Nucleus accumbens (tissue), 56 donors: ENCODE measurements around the gene MGAT4C.

ENCODE experiments used
- DNase-seq, 56 donors: peaks; one replicate each; lab custom pipeline; 2025; lab: John Stamatoyannopoulos, UW

MGAT4C gene

DNA sequence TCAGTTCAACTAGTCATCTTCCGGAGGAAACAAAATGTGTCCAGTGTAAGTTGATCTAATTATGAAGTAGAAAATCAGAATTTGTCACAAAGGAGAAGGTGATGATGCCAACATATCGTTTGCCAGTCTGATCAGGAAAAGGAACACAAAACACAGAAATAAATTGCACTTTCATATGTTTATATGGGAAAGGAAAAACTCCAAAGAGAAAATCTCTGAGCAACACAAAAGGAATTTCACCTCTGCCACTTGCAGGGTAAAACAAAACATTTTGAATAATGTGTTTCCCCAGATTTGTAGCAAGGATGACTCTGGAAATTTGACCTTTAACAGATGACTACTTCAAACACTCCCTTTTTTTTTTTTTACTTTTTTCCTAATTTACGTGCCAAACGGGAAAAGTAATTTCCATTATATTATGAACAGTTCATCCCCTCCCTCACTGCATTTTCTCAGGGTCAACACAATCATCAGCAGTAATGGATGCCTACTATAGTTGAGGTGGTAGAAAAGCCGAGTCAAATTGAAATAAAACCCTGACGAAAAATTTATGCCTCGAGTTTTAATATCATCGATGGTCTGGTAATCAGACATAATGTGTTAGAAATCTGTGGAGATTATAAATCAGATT, 25.6 kb downstream of the MGAT4C start:
- DNase-seq, result no peak

DNA sequence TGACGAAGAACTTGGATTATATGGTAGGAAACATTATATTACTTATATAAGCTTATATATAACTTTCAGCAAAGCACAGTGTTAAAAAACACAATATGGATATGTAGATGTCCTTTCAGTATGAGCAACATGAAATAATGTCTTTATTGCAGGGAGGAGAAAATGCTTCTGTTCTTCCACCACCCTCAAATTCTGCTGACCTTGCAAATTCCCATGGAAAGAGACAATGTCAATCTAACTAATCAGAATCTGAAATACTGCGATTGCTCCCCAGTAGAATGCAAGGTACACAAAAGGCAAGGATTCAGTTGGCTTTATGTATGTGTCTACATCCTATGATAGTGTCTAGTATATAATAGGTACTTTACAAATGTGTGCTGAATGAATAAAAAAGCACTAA, 26.4 kb downstream of the MGAT4C start:
- DNase-seq, result no peak

DNA sequence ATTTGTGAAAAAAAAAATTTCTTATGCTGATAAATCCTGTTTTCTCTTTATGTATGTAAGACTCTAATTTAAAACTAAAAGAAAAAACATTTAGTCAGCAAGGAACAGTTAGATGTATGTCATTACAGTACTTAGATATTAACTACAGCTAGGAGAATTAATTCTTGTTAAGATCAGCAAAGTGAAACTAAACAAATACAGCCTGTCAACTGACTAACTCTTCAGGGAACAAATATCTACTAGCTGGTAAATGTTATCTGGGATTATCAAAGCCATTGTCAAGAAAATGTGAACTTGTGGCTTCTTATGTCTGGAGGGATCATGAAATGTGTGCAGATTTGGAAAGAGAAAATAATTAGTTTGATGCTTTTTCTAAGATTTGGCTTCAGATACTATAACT, 27.5 kb downstream of the MGAT4C start:
- DNase-seq, result no peak

DNA sequence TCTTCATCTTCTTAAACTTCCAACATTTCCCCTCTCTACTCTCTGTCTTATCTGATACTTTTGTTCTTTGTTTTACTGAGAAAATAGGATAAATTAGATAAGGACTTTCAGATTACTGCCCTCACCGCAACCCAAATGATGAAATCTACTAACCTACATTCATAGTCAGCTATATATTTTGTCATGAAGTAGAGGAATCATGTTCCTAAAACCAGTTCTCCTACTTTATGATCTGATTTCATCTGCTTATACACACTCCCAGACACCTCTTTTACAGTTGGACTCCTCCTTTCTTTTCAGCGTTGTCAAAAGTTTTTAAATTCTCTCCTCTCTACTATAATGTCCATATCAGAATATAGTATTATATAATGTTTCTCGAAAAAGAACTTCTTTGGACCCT, 29.7 kb downstream of the MGAT4C start:
- DNase-seq, result no peak

DNA sequence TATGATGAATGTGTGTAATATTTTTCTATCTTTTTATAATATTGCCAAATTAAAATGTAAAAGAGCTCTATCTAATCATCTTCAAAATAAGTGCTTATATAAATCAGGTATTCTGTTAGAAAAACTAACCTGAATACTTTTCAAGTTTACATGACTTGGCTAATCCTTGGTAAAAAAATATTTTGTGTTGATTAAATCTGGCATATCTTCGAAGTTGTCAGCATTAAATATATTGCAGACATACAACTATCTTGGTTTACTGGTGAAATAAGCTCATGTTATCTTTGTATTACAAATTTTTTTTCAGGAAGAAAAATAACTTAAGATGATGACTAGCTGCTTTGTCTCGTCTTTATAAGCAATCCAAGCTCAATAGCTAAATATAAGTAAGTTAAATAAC, 39.6 kb downstream of the MGAT4C start:
- DNase-seq, result no peak

DNA sequence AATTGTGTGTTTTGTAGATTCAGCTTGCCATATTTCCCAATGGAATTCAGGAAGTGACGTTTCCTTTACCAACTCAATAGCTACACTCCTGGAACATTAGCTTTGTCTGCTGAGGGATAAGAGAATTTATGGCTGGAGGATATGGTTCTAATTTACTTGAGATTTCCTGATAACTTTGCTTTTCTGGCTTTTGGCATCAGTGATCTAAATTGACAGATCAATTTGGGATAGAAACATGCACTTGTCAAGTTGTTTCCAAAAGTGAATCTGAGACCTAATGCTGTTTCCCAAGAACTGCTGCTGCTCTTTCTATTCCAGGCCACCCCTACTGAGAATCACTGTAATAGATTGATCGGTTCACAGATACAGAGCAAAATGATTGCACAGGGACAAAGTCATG, 43.2 kb downstream of the MGAT4C start:
- no peak for DNase-seq

DNA sequence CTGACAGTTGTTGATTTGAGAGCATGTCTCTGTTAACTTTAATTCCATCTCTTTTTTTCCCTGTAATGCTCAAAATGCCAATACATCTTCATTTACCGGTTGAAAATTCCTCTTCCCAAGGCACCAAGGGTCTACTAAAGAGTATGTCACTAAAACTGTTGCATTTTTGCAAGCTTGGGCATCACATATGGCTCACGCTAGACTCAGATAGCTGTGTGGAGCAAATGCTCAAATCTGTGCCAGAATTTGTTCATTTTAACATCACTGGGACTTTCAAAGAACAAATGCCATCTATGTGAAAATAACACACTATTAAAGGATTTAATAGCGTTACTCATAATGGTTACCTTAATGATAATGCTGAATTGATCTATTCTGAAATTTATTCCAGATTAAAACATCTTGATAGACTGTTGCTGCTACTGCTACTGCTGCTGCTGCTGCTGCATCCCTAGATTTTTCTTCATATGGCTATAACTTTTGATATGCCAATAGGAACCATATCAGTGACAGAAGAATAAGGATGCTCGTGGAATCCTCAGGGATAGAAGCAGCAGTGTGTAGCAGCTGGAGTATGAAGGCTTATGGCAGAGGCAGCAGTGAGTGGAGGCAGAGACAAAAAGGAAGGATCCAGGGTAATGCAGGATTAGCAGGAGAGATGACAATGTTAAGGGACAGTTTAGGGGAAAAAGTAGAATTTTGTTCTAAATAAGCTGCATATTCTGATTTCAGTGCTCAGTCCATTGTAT, 57.3 kb downstream of the MGAT4C start:
- no peak for DNase-seq

DNA sequence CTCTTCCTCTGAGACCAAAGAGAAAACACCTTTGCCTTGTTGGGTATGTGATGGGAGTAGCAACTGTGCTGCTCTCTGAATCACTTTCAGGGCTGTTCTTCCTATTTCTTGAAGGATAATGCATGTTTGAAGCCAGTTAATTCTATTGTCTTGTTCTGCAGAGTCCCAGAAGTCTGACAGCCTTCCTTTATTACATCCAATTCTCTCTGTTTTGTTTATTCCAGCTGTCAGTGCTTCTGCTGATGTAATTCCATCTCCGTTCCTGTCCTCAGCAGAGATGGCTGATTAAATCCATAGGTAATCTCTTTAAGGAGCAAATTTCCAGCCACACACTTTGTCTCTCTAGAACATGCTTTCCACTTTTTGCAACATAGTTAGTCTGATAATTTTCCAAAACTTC, 59.7 kb downstream of the MGAT4C start:
- no peak for DNase-seq

DNA sequence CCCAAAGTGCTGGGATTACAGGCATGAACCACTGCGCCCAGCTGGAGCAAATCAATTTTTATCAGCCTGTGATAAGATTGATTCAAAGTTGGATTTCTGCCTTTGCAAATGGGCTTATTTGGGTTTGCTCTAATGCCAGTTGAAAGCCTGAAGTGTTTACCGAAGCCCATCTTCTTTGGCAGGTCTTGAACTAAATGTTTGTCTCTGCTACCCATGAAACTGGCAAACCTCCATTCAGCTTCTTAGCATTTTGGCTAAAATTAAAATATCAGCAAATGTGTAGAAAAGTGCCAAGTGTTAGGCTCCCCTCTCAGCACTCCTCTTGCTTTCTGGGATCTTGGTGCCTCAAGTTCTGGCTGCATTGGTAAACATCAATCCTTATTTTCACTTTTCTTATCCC, 61.5 kb downstream of the MGAT4C start:
- DNase-seq, result peak in 5 of 56 donors; percentile 2 to 9 (median 5)

DNA sequence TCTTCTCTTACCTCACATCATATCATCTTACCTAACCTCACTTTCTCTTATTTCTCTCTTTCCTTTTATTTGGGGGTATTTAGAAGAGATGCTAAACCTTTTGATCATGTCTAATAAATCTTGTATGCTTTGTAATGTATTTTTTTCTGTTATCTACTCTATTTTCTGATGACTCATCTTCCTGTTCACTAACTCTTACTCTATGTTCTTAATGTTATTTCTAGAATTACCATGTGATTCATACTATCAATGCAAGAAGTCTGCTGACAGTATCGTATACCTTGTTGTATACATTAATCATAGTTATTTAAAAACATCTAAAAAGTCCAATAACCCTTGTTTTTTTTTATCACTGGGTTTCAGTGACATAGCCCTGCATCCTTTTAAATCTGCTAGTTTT, 62.3 kb downstream of the MGAT4C start:
- DNase-seq, result no peak

DNA sequence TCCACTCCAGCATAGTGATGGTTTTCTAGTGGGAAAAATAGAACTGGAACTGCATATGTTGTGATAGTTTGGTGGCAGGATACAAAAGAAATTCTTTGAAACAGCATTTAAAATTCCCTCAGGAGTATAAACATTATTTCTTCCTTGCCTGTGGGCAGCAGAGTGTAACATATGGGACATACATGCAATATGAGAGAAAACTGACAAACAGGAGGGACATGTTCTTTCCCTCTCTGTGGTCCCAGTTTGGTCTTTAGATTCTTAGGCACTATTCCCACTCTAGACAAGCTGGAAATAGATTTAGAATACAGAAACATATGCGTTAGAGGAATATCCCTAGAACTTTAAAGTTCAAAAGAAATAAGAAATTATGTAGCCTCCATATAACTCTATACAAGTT, 68.0 kb downstream of the MGAT4C start:
- DNase-seq, result no peak

DNA sequence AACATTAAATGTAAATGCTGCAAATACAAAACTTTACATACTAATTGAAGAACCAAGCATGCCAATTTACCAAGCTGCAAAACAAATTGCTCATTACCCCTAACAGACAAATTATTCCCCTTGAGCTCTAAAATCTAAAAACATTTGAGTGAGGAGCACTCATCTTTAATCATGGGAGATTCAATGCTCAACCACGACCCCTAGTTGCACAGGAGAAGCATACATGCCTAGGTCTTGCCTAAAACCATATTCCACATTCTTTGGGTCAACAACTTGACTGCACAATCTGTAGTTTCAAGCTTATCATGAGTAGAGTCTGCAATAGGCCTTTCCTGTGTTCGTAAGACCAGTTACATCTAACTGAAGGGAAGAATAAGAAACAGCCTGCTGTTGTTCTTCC, 69.7 kb downstream of the MGAT4C start:
- no peak for DNase-seq

DNA sequence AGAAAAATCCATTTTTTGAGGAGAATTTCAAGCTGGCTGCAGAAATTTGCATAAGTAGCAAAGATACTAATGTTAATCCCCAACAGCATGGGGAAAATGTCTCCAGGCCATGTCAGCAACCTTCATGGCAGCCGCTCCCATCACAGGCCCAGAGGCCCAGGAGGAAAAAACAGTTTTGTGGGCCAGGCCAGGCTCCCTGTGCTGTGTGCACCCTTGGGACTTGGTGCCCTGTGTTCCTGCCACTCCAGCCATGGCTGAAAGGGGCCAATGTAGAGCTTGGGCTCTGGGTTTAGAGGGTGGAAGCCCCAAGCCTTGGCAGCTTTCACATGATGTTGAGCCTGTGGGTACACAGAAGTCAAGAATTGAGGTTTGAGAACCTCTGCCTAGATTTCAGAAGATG, 76.3 kb downstream of the MGAT4C start:
- DNase-seq, result no peak

DNA sequence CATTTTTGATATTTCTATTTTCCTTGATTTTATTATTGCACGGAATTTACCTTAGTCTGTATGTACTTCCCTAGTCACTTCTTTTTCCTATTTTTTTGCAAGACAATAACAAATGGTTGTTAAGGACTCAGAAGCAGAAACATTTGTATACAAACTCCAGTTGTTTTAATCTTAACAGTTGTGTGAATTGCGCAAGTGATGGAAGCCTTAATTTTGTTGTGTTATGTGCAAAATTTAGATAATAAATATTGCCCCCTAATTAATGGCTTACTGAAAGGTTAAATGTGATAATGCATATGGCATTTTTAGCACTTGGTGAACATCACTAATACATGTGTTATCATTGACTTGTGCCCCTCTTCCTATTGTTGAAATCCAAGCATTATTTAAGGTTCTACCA, 82.0 kb downstream of the MGAT4C start:
- DNase-seq, result no peak

DNA sequence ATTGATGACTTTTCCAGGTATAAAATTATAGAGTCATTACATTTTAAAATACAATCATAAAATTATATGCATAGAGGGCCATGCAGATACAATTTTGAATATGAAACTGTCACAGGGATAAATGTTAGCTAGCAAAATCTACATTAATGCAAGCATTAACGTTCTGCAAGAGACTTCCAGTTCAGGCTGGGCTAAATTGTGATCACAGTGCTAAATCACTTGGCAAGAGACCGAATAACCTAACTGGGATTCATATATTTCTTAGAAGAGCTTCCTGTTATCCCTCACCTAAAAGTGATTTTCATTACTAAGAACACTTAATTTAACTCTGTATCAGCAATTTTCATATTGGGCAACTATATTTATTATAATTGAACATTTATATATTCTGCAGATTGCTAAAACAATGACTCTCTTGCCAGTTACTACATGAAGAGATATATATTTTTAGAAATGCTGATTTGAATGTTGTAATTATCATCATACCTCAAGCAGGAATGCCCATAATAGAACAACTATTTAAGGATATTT, 83.2 kb downstream of the MGAT4C start:
- no peak for DNase-seq

DNA sequence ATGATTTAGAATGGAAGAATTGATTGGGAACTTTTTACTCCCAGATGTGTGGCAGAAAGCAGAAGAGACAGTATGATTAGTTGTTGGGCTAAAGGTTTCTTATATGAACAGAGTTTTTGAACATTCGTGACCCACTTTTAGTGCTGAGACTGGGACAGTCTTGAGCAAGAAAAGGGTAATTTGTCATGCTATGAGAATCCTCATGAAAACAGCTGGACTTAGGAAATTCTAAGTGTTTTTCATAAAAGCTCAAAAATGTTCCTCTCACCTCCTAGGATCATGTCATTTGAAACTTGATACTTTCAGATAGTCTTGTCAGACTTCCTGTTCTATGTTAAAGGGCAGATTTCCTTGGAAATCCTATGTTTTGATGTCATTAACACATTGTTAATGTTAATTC, 86.1 kb downstream of the MGAT4C start:
- DNase-seq, result no peak

DNA sequence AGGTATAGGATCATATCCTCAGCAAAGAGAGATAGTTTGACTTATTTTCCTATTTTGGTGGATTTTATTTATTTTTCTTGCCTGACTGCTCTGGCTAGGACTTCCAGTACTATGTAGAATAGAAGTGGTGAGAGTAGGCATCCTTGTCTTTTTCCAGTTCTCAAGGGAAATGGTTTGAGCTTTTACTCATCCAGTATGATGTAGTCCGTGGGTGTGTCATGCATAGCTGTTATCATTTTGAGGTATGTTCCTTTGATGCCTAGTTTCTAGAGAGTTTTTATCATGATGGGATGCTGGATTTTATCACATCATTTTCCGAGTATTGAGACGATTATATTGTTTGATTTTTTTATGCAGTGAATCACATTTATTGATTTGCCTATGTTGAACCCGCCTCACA, 97.2 kb downstream of the MGAT4C start:
- no peak for DNase-seq

DNA sequence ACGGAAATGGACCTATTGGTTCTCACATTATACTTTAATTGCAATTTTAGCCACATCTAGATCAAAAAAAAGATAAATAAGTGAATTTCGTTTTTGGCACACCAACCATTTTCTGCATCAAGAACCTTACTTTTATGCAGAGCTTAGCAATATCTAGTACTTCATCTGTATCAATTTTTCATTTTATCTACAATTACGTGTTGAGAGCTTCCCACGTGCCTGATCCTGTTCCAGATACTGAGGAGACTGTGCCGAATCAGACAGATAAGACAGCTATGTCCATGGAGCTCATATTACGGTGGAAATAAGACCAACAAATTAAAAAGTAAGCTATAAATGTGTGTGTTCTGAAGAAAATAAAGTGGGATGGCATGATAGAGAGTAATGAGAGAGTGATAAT, 101.6 kb downstream of the MGAT4C start:
- DNase-seq, result no peak

DNA sequence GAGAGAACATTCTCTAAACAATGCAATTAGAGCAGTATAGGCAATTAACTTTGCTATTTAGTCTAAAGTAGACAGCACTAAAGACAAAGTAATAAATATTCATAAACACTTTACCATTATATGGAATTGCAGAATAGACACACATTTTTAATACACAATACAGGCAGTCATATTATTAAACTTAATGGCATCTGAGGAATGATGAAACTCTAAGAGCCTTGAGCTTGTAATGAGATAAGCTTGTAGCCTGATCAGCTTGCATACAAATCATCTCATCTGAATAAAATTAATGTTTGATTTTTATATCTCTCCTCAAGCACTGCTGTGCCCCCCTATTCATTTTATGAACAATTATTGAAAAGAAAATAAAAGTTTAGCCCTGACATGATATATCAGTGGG, 107.6 kb downstream of the MGAT4C start:
- DNase-seq, result no peak

DNA sequence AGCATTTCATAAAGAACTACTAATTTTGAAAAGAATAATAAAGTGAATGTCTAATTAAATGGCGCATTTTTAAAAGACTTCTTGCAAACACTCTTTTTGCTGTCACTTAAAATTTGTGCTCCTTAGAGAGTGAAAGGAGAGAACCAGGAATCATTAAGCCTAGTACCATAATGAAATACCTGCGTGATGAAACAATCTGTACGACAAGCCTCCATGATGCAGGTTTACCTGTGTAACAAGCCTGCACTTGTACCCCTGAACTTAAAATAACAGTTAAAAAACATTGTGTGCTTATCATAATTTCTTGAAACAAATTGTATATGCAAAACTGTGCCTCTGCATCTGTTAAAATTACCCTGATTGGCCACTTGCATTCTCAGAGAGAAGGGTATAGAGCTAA, 108.1 kb downstream of the MGAT4C start:
- no peak for DNase-seq

DNA sequence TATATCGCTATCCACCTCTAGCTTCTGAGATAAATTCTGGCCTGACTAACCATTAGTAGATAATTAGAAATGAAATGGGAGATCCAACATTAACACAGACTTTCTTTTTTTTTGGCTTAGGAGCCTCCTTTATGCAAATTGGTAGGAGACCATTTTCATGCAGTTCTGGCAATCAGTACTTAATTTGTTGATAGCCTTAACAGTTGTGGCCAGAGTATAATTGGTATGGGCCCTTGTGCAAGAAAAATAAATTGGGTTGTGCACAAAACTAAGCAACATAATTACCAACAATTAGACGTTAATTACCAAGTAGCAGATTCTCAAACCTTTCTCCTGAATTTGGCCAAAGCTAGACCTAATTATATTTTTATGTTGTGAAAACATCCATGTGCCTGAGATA, 111.0 kb downstream of the MGAT4C start:
- DNase-seq, result no peak

DNA sequence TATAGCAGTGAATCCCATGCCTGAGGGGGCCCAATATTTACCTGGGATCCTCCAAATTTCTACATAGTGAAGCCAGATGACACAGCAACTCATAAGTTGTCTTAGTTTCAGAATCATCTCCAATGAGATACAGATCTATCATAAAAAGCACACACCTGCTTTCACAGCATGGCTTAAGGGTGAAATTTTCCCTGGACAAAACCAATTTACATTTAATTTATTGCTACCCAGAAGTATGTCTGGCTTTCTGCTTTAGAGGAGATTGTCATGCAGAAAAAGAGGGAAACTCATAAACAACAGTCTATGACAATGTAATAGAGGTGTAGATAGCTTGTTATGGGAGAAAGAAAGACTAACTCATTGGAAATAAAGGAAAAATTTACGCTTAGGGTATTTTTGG, 113.0 kb downstream of the MGAT4C start:
- DNase-seq, result no peak
